Activated T-helper 9 cell treated with anti-CD3 and anti-CD28 coated beads, Interleukin-2, amount 50 U/mL, for 16 hours (primary cell): ENCODE results near the gene DIP2C.

Experiments
- DNase-seq: peaks from one replicate; pipeline ENCODE4 v3.0.0-alpha.2; 2020; ENCODE audit warnings: low read depth

Gene DIP2C

DNA sequence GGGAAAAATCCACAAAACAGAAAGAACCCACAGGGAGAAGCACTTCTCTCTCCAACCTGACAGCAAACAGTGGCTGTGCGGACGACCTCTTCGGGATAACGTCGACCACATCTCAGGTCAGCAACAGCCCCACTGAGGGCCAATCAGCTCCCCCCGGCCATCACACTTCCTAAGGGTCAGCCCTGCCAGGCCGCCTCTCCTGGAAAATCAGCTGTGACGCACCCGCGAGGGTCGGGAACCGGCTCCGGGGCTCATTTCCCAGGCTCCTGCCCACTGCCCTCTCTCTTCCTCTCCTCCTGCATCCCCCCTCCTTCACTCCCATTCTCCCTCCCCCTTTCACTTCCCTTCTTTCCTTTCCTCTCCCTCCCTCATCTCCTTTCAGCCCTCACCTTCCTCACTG, 118.3 kb downstream of the DIP2C start:
- no peak for DNase-seq

DNA sequence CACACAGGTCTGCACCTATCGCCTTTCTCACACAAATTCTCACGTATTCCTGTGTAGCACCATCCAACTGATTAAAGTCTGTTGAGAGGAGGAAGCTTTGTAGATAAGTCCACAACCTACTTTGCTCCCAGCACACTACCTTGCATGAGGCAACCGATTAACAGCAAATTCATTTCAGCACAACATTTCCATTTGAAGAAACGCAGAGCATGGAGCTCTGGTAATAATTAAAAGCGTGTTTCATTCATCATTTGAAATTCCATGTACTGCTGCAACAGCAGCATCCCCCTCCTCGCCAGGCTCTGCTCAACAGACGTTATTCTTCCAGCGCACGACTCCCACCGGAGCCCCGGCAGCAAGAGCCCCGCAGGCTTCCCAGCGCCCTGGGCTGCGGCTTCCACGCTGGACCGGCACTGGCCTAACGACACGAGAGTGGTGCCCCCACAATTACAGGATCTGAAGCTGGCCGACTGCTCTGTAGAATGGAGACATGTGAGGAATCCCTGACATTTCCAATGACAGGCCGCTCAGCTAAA, 118.8 kb downstream of the DIP2C start:
- DNase-seq: no peak

DNA sequence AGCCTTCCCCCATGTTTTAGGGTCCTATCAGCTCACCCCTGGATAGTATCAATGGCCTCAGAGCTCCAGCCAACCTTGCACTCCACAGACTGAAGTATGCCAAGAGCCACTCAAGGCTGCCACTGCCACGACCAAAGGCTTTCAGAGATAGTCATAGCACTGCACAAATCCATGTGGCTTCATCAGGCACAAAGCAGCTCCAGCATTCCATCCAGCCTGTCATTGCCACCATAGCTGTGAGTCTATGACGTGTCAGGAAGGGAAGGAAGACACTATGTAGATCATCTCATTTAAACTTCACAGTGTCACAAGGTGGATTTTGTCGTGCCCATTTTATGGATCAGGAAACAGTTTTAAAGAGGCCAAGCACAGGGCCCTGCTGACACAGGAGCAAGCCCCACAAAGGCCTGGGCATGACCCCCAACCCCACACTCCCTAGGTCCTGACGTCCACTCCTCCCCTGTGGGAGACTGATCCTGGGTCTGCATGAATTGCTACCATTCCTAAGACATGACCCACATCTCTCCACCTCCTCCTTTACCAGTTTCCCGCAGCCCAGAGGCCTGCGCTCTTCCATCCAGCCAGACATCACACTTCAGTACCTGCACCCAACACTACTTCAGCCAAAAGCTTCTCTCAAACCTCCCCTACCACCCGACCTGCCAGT, 119.4 kb downstream of the DIP2C start:
- no peak for DNase-seq

DNA sequence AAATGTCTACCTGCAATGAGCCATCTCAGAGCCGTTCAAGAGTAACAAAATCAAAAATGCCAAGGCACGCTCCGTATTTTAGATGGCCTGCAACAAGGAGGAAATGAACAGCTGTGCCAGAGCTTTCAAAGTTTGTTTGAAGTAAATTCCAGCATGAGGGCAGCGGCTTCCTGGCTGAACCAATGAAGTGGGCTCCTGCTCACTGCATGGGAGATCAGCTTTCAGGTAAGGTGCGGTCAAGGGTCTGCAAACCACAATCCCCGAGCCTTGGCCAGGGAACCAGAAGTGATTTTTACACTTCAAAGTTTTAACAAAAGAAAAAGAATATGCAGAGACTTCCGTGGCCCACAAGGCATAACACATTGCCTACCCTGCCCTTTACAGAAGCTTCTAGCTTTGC, 120.6 kb downstream of the DIP2C start:
- DNase-seq: no peak

DNA sequence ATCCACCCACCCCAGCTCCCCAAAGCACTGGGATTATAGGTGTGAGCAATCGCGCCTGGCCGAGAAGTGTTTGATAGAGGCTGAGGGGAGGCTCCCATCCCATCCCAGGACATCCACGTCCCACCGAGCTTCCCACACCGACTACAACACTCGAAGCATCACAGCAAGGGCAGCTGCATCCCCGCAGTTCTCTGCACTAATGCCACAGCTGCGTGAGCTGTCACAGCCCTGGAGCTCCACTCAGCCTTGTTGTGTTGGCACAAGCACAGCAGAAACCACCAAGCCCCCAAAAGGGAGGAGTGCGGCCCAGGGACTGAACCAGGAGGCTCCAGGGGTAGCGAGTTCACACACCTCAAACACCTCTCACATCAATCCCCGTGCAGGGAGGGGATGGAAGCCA, 121.6 kb downstream of the DIP2C start:
- no peak for DNase-seq

DNA sequence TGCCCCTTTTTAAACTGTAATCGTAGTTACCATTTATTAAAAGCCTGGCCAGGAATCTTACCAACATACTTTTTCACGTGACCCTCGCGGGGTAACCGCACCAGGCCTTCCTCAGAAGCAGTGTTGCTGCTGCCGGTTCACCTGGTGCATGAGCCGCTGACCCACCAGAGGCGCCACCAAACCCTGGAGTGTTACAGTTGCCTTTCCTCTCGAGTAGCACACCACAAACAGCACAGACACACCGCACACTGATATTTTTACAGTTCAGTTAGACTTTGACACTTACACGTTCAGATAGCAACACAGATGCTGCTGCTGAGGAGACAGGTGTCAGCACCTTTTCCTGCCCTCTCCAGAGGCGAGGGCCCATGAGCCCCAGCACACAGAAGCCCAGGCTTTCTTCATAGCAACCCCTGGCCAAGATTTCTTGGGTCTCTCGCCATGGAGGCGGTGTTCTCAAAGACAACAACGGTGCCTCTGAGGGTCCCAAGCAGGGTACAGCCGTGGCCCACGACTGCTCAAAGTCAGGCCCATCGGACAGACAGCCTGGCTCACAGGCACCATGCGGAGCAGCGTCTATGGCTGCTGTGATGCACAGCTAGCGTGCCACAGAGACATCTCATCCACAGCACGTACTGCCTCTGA, 123.1 kb downstream of the DIP2C start:
- no peak for DNase-seq

DNA sequence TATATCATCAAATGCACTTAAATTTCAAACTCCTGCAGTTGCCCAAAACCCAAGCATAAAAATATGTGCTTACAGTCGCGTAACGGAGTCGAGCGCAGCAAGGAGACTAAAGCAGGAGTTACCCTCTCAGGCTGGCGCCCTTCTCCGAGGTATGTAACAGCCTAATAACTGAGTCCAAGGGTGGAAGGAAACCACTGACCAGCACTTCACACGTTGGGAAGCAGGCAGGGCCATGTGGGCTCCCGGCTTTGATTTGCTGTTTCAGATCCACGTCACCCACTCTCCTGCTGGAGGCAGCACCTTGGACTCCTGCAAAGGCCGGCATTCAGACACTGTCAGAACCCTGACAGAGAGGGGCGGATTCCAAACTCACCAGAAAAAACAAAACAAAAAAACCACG, 123.8 kb downstream of the DIP2C start:
- no peak for DNase-seq

DNA sequence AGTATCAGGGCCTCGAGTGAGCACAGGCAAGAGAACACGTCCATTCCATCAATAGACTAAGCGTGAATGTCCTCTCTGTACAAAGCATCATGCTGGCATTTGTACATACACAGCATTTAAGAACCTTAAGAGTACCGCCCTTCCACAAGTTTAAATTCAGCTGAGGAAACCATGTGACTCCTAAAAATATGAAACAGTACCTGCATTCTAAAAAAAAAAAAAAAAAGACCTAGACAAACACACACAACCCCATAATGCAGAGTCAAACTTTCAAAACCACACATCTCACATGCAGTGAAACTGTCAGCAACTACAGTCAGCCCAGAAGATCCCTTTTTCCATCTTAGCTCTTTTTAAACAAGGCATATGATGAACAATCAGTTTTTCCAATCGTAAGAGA, 124.3 kb downstream of the DIP2C start:
- DNase-seq: no peak

DNA sequence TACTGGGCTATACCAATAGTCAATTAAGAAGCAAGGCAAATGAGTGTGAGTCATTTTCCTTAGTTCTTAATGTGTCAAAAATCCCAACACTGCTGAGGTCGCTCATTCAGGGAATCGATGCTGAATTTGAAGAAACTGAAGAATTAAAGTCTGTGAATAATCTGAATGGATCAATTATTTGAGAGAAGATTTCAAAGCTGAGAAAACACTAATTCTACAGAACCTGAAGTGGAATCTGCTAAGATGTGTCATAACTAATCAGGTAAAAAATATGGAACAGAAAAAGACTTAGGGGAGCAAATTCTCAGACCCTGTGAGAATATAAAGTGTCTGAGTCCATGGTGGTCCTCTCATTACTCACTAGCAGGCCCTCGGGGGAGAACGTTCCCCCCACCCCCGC, 125.6 kb downstream of the DIP2C start:
- DNase-seq: no peak

DNA sequence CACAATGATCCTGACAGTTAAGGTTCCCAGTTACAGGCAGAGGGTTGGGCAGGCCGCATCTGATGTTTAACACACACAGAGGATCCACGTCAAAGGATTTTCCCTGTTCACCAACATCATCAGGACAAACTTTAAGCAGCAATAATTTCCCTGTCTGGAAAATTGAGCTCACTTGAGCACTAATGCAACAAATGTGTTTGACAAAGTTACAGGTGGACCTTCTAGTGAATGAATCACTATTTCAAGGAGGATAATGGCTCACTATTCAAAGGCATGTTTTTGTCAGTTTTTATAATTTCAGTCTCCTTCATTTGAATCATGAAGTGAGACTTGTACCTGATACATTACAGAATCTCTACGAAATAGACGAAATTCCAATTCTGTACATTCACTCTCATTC, 127.3 kb downstream of the DIP2C start:
- no peak for DNase-seq

DNA sequence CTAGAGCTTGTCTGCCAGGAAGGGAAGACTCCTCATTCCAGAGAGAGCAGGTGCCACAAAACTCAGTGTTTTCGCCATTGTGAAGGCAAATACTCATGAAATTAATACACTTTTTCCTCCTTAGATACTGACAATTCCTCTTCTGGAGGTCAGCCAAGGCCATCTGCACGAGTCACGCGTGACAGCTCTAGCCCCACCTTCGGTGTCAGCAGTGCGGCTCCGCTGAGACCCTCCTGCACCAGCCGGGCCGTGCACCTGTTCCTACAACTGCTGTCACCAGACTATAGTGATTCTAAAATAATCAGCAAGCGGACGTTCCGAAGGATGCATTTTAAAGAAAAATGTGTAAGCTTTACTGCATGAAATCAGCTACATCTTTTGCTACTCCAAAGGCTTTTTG, 127.7 kb downstream of the DIP2C start:
- DNase-seq: no peak

DNA sequence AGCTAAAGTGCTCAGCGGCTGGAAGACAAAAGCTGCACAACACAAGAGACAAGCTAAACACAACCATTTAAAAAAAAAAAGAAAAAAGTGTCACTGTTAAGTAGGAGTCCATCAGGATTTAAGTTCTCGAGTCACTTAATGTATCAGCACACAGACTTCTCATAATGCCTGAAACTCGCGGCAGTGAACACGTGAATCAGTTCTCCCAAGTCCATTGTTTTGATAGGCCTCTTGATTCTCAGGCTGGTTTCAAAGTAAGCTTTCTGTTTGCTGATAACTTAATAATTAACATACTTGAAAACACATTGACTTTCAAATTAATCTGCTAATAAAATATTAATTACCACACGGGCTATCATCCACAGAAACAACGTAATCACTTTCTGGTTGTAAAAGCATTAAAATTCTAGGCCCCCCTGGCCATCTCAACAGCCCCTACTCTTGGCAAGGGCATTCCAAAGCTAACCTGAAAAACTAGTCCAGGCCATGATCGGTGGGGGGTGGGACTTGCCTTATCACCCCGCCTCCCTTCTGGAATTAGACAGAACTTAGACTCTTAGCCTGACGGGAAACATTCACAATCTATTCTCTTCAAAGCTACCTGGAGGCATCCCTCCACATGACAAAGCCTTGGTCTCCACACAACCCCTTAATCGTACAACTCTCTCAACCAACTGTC, 129.0 kb downstream of the DIP2C start:
- DNase-seq: no peak

DNA sequence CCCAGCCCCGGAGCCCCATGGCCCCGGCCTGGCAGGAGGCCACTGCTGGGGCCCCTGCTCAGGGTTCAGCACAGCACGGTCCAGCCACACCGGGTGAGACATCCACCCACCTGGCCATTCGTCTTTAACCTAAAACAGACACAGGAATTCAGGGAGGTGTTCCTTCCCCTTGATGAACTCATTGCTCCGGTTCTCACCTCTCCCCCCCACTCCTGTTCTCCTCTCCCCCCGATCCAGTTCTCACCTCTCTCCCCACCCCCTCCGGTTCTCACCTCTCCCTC, 129.8 kb downstream of the DIP2C start:
- no peak for DNase-seq

DNA sequence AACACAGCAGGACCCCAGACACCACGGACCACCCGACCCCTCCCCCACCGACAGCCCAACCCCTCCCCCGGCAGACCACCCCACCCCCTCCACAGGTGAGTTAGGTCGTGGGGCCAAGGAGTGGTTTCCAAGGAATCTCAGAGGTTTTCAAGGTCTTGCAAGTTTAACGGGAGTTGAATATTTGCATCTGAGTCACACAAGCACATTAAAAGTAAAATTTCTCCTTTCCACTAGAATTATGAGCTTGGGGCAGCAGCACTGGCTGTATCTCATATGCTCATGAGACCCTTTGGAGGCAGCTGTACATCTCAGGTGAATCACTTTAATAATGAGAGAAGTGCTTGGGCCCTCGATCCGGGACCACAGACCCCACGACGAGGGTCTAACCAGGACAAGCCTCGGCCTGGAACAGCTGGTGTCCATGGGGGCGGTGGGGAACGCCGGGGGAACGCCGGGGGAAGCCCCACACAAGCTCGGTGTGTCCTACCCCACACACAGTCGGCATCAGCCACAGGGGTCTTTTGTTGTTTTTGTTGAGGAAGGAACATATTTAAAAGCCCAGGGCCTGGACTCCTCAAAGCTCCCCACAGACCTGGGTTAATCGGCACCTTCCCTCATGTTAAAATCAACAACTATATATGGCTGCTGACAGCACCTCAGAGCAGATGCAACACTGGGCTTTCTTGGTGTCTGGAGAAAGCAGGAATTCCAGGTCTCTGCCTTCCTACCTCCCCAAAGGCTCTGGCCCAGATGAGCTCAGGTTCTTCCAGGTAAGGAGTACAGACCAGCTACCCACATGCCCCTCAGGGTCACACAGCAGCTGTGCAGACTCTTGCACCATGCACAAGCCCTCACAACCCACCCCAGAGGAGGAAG, 130.3 kb downstream of the DIP2C start:
- no peak for DNase-seq

DNA sequence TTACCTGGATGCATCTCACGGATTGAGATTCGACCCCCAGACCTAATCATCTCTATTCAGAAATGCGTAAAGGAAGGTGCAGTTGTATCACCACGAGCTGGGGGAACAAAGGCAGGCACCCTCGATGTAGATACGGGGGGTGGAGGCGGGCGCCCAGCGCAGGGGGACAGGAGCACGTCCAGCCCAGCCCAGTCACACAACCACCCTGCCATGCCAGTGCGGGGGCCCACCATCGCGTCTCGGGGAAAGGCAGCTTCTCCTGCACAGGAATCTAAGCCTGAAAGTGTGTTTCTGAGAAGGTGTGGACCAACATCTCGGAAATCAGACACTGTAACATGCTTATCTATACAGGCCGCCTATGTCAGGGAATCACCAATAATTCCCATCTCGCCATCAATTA, 131.1 kb downstream of the DIP2C start:
- DNase-seq: no peak

DNA sequence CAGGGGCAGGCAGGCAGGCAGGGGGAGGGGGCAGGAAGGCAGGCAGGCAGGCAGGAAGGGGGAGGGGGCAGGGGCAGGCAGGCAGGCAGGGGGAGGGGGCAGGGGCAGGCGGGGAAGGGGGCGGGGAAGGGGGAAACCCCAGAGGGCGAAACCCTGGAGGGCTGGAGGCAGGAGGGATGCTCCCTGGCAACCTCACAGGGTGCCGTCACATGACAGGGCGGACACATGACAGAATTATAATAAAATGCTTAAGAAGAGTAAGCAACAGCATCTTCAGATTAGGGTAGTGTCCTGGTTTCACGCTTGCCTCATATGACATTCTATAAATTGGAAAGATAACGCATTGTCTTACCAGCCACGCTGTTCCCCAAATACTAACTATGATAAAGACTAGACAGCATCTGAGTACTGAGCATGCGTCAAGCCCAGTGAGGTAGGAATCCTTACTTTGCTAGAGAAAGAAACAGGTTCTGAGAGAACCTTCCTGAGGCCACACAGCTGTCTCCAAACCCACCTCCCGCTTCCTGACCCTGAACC, 131.6 kb downstream of the DIP2C start:
- no peak for DNase-seq

DNA sequence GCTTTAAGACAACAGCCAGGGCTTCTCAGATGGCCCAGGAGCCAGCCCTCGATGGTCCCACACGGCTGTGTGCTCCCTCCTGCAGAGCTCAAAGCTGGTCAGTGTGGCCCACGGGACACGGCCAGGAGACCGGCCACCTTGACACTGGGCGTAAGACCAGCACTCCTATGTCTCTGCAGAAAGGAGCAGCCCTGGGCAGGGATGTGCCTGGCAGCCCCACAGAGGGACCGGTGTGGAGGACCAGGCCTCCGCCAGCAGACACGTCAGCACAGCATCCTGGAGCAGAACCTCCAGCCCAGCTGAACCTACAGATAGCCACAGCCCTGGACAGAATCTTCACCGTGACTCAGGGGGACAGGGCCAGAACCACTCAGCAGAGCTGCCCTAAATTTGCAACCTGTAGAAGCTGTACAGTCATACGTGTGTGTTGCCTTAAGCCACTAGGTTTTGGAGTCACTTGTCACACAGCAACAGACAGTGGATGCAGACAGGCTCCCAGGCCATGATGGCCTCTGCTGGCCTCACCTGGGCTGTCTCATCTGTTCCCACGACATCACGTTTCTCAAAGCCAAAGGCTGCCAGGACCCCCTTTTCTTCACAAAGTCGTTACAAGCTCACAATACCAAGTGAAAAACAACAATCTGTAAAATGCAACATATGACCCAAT, 132.4 kb downstream of the DIP2C start:
- no peak for DNase-seq

DNA sequence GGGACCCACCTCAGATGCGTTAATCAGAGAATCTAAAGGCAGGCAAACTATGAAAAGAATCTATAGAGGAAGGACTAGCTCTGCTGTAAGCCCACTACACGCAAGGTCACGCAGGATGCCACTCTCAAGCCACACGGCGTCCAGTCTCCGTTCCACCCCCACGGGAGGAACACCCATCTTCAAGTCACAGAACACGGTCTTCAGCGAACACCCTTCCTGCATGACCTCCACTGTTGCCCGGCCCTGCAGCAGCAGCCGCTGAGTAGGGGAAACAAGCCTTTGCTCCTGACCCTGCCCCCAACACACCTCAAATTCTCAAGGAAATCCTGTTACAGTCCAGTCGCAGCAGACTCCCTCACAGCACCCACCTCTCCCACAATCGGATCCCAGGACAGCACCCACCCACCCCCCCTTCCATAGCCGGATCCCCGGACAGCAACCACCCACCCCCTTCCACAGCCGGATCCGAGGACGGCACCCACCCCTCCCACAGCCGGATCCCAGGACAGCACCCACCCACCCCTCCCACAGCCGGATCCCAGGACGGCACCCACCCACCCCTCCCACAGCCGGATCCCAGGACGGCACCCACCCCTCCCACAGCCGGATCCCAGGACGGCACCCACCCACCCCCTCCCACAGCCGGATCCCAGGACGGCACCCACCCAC, 133.7 kb downstream of the DIP2C start:
- DNase-seq: no peak

DNA sequence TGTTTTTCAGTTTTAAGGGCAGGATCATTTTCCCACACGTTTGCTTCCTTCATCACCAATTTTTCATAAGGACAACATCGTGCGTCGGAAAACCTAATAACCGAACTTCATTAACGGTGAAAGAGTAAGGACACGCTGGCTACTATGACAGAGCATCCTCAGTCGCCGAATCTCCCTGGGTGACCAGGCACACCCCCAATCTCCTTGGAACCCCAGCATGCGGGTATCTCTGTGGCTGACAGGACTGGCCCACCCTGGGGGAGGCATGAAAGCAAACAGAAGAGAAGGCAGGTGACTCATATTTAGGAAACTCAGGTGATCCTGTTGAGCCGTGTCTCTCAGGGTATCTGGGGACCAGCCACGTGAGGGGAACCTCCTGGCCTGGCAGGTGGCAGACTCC, 134.2 kb downstream of the DIP2C start:
- DNase-seq: no peak

DNA sequence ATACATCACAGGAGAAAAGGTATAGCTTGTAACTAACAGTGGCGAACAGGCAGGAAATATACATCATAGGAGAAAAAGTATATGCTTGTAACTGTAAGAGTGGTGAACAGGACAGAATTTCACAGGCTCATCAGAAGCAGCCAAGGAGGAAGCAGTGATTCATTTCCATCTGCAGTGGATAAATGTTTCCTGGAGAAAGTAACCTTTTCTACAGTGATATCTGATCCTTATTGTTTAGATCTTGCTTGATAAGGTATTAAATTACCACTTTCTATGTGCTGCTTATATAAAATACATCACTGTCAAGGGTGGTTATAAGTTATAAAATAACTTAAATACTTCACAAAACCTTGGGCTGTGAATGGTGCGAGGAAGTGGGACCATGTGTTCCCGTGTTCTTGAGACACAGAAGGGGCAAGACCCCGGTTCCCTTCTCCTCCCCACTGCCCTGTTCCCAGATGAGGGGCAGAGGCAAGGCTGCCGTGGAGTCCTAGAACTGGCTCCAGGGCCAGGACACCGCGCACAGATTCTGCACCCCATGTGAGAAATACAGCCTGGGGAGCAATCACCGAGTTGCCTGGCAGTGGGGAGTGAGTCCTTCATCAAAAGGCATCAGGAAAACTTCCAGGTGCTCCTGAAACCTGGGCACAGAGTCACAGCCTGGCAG, 135.2 kb downstream of the DIP2C start:
- DNase-seq: no peak

DNA sequence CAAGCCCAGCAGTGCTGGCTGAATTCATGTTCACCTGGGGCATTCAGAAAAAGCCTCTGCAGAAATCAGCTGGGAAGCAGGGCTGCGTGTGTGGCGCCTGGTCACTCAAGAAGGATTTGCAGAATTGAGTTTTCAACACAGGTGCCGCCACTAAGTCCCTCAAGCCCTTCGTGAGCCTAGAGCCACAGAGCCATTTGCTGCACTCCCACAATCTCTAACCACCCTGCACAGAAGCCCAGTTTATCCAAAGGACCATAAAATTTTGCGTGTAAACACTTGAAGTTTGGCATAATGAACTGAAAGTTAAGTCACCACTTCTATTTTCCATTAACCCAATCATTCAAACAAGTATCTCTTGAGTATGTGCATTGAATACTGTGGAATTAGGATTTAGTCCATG, 136.2 kb downstream of the DIP2C start:
- DNase-seq: no peak
